C4-2B (cell line): ENCODE data around the gene MAEL.

Experiments
- H3K27ac ChIP-seq: fragments of 450-650 bp; 2 replicates; pipeline ENCODE4 v1.5.1; 2017
- CTCF ChIP-seq: fragments of 450-650 bp; conservative IDR thresholded peaks from 2 replicates; pipeline ENCODE4 v1.5.1; 2017; ENCODE audit warnings: mild to moderate bottlenecking
- ZFX ChIP-seq: fragments of 450-650 bp; IDR thresholded peaks from 2 replicates; pipeline ENCODE4 v1.6.1; 2017

MAEL gene

GRCh38 chr1:166988974-166989515 lies at the start of gene MAEL:
Gene MAEL (plus strand): TSS chr1:166989280. CDS start chr1:166989353, 73 bp downstream.
- no peak within 1 kb of the TSS for H3K27ac ChIP-seq
- TF ChIP-seq CTCF (no peak), ZFX (no peak)

GRCh38 chr1:166939741-166940375 lies 49.2 kb upstream of the MAEL start:
- no peak for TF ChIP-seq CTCF
- no peak for TF ChIP-seq ZFX
- no peak overlapping the region for H3K27ac ChIP-seq

GRCh38 chr1:166944186-166944967 lies 44.7 kb upstream of the MAEL start:
- H3K27ac ChIP-seq = no peak overlapping the region
- no peak for TF ChIP-seq ZFX

- H3K27ac ChIP-seq = no peak overlapping the region
Observed at GRCh38 chr1:166947398-166948043, 41.6 kb upstream of the MAEL start.

GRCh38 chr1:166948856-166949350 lies 40.2 kb upstream of the MAEL start:
- TF ChIP-seq CTCF (no peak), ZFX (no peak)
- H3K27ac ChIP-seq = no peak overlapping the region

More at GRCh38 chr1:166947398-166948043, 41.6 kb upstream of the MAEL start:
- TF ChIP-seq ZFX = no peak
- no peak for TF ChIP-seq CTCF

GRCh38 chr1:166950156-166950555 lies 38.9 kb upstream of the MAEL start:
- no peak for TF ChIP-seq CTCF
- no peak for TF ChIP-seq ZFX

GRCh38 chr1:166951050-166951449 lies 38.0 kb upstream of the MAEL start:
- no peak for TF ChIP-seq ZFX
- no peak for TF ChIP-seq CTCF

More at GRCh38 chr1:166950156-166950555, 38.9 kb upstream of the MAEL start:
- H3K27ac ChIP-seq = no peak overlapping the region

More at GRCh38 chr1:166951050-166951449, 38.0 kb upstream of the MAEL start:
- no peak overlapping the region; the same call in 1 of the 2 replicates for H3K27ac ChIP-seq
